ENCODE results near the gene MSMP.

MSMP gene

DNA sequence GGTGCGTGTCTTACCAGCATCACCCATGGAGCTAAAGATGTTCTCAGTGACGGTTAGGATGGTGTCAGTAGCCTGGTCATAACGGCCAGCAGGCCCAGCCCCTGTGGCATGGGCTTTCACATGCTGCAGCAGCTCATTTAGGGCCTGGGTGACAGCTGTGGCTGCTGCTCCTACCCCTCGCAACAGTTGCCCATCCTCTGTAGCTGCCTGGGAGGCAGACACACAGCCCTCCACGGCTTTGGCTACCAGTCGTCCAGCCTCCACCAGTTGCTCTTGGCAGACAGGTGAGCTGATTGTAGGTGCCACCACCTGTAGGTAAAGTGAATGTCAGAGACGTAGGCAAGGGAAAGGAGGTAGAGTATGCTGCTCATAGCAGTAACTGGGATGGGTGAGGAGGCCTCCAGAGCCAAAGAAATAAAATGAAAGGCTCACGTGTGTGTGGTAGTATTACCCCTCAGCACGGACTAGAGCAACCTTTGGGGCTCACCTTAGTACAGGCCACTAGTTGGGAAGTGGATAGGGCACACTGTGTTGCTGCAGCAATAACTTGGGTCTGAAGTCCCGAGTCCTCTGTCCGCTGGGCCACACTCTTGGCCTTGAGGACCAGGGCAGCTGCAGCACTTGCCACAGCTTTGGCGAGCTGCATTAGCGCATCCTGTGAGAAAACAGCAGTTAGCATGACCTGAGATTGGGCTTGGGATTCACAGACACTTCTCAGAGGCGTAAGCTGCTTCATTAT lies 36.8 kb downstream of the MSMP start:
- no peak for DNase-seq

DNA sequence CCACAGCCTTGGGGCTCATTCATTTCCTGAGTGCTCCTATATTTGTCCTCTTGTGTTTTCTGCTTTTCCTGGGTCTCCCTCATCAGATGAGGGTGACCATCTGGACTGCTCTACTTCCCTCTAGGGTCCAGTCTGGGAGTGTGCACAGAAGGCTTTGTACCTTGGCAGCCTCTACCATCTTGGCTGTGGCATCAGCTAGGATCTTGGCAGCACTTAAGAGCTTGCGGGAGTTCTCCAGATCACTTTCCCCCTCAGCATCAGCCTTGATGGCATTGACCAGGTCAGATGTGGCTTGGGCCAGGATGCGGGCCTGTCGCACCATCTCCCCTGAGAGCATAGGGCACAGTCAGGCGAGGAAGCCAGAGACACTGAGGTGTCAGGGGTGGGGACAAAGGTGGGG lies 37.8 kb downstream of the MSMP start:
- DNase-seq, result no peak

DNA sequence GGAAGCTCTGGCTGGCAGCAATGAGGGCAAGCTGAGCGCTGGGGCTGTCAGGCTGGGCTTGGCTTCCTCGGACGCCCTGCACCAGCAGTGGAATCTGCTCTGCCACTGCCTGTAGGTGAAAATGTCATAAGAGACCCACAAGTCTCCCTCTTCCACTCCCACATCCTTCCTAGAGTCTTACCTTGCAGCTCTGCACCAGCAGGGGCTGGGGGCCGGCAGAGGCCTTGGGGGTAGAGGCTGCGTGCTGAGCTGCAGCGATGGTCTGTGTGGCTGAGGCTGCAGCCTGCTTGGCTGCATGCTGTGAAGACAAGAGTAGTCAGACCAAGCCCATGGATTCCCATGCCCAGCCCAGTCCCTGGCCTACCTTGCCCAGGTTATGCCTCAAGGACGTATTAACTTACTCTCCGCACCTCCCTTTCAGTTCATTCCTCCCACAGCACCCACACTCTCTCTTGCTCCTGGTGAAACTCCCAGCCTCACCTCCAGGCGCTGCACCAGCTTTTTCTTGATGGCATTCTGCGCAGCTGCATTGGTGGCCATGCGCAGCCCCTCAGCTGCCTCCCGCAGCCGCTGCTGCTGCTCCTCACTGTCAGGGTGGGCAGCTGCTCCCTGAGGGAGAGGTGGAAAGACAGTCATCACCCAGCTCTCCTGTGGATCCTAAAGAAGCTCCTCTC lies 39.4 kb downstream of the MSMP start:
- DNase-seq, result no peak

DNA sequence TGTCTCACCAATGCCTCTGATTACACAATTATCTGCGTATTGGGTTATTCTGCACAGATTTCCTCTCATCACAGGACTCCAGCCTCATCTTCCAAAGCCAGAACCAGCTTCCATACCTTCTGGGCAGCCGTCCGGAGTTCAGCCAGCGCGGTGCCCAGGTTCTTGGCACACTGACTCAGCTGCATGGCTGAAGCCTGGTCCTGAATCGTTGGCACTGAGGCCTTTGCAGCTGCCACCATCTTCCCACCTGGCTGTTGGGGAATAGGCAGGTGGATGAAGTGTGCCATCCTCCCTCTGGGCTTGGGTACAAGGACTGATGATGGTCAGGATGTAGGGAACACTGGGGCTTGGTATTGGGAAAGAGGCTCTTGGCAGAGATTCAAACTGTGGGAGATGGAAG lies 40.0 kb downstream of the MSMP start:
- no peak for DNase-seq

DNA sequence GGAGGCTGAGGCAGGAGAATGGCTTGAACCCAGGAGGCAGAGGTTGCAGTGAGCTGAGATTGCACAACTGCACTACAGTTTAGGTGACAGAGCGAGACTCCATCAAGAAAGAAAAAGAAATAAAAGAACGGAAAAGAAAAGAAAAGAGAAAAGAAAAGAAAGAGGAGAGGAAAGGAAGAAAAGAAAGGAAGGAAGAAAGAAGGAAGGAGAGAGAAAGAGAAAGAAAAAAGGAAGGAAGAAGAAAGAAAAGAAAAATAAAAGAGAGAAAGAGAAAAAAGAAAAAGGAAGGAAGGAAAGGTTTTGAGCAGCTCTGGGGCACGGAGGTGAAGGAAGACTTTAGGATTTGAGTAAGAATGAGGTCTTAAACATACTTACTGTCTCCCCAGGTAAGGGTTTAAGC lies 40.5 kb downstream of the MSMP start:
- DNase-seq, result no peak

DNA sequence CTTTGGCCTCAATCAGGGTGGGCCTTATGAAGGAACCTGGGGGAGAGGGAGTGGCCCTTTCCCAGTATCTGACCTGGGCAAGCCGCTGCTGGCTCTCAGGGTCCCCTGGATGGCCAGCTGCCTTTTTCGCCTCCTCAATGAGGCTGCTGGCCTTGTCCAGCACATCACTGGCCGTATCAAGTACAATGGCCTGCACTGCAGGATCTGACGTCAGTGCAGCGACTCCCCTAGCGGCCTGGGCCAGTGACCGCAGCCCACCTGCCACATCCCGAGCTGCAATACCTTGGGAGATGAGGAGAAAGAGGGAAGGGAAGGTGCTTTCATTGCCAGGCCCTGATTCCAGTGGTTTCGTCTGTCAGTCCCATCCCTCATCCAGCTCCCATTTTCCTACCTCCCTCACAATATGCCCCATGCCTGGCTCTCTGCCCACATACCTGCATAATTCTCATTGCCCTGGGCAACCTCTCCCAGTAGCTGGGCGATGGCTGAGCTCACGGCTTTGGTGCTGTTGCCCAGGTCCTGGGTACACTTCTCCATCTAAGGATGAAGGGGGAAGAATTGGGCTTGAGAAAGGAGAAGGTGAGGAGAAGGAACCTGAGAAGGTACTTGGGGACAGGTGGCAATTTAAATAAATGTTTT lies 41.2 kb downstream of the MSMP start:
- no peak for DNase-seq

DNA sequence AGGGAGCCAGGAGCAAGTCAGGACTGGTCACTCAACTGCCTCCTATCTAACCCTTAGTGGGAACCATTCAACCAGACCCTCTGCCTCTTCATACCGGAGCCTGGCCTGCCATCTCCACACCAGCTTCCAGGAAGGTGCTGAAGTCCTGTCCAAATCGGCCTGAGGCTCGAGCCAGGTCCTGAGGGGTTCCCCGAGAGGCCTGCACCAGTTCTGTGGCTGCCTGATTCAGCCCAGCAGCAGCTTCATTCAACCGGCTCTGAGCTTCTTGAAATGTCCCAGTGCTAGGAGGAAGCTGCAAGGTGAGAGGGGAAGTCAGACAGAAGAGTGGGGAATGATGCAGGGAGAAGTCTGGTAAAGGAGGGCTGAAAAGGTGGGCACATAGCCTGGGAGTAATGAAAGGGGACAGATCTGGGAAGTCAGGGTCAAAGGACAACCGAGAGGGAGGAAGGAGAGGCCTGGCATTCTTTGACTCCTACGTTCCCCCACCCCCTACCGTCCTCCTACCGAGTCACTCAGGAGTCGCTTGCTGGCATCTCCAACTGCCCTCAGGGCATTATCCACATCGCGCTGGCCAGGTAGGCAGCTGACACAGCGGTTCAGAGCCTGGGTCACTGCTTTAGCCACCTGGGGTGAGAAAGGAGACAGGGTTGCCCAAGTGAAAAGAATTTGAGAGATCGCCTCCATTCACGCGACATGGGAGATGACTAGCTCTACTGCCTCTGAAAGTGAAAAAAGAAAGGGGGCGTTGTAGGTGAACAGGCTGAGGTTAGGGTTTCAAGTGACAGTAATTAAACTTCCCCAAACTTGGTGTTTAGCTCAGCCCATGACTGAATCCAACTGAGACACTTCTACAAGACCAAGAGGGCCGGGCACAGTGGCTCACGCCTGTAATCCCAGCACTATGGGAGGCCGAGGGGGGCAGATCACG lies 42.3 kb downstream of the MSMP start:
- no peak for DNase-seq

DNA sequence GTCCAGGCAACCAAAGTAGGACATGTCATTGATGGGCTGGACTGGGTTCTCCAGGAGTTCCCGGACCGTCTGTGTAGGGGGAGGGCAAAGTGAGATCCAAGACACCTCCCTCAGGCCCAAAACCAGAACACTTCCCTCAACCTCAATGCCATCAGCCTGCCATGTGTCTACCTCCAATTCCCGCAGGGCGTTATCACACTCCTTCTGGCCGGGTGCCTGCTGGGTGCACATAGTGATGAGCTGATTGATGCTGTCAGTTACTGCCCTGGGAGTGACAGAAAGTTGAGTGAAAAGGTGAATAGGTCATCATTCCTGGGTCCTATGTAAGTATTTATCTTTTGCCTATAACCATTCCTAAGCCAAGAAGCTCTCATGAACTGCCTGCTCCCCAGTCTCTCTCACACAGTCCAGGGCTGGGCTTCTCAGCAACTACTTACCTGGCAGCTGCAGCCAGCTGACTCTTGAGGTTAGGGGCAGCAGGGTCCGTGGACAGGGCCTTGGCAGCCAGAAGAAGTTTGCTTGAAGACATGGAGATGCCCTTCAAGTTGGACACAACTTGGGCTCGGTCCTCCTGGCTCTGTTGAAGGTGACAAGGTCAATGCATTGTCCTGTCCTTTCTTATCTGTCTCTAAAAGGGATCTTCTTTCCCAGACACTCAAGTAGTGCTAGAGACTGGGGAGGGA lies 43.1 kb downstream of the MSMP start:
- no peak for DNase-seq

DNA sequence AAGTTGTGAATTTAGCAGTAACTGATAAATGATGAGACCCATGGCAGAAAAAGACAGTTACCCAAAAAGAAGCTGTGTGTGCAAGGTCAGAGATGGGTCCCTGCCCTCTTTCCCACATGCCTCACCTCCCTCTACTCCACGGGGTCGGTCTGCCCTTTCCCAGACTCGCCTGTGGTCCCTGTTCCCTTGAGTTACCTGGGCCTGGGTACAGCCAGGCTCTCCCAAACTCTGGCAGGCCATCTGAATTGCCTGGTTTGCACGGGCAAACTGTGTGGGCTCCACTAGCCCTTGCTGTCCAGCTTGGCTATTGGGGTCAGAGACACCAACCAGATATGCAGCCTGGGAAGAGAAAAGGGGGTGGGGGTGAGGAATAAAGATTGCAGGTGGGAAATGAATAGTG lies 45.9 kb downstream of the MSMP start:
- DNase-seq, result no peak

DNA sequence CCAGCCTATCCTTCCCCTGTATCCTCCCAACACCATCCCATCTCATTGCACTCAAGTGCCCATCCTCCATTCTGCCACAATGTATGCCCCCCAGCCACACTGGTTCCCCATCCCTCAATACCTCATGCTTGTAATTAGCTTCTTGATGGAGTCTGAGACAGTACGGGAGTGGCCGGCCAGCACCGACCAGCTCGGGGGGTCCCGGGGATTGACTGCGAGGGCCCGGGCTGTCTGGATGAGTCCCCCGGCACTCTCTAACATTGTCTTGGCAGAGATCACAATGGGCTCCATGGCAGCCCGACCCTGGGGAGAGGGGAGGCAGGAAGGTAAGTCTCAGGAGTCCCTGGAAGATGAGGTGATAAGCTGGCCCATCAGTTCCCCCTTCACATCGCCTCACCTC lies 47.1 kb downstream of the MSMP start:
- DNase-seq, result no peak

DNA sequence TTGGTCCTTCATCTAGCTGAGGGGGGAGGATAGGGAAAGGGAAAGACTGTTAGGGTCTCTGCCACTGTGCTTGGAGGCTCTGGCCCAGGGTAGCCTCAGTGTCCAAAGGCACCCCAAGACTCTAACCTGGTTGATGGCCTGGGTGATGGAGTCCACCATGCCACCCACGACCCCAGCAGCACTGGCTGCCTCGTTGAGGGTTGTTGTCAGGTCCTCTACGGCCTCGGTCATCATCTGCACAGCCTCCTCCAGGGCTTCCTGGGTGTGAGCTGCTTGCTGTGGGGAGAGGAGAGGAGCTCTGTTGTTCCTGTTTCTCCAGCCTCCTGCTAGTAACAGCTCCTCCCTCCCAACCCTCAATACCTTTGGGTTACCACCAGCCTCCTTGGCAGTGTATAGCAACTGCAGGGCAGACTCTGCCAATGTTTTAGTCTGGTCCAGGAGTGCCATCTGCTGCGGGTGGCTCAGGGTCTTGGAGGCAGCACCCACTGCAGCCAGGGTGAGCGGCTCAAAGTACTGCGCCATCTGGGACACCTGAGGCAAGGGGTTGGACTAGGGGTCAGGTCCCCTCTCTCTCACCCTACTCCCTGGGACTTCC lies 48.1 kb downstream of the MSMP start:
- DNase-seq, result no peak

DNA sequence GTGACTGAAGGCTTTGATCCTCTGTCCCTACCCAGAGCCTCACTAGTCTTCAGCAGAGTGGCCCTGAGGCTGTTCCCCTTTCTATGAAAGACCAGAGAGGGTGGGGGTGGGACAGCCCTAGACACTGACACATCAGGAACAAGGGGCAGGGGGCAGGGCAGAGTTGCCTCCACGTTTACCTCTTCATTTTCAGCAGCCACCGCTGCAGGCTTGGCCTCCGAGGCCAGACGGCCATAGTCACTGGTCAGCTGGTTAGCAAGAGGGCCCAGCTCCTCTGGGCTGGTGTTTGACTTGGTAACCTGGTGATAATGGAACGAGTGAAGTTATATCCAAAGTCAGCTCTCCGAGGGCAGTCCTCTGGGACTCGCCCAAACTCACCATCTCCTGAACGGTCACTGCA lies 48.7 kb downstream of the MSMP start:
- no peak for DNase-seq

DNA sequence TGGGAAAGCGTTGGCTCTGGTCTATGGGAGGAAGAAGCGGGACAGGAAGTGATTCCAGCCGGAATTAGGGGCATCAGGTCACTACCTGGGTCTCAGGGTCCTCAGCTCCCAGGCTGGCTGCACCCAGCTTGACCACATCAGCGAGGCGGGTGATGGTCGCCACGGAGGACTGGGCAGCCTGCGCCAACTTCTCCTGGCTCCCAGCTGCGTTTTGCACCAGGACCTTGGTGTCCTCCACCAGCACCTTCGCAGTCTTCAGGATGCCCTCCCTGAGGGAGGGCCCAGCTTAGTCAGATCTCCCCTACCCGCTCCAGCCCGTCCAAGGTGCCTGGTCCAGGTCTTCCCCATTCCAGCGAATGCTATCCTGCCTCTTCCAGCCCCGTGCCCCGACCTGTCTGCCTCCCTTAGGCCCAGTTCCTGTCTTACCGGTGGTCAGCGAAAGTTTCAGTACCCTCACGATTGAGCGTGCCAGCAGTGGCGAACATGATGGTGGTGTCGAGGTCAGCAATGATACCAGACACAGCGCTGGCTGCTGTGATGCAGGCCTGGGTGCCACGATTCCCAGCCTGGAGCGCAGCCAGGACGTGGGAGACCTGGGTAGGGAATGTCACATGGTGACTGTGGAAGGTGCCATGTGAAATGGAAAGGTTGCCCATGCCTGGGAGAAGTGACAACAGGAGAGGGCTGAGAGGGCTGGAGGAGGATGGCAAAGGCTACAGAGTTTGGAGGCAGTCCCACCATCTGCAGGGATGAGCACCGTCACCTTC lies 50.0 kb downstream of the MSMP start:
- DNase-seq, result no peak

Measured in NCI-H774 (cell line).